Tibial artery (tissue), 4 donors: ENCODE data around the gene ZNF483.
A peak's percentile ranks its signal among the peaks of the same experiment; 100 is the strongest.

ENCODE experiments used
- DNase-seq, 2 donors: peaks; one replicate each; pipeline ENCODE4 v3.0.0-alpha.2; 2019
- H3K27ac ChIP-seq, 2 donors: fragments of 200-600 bp; sonication (generic) in 1 of 2; 1 replicate in 1 of 2; 2 replicates in 1 of 2; pipeline ENCODE4 v1.5.1; 2018 to 2019; ENCODE audit warnings: mild to moderate bottlenecking in 1 of 2
- H3K27me3 ChIP-seq, 2 donors: fragments of 200-600 bp; sonication (generic) in 1 of 2; one replicate each; pipeline versions ENCODE4 v1.5.1 to v1.6.0; 2016 to 2019
- H3K36me3 ChIP-seq, 3 donors: fragments of 200-600 bp; sonication (generic) in 2 of 3; one replicate each; pipeline ENCODE4 v1.5.1; 2016 to 2019; ENCODE audit warnings: mild to moderate bottlenecking in 2 of 3
- H3K4me1 ChIP-seq, 4 donors: fragments of 200-600 bp; sonication (generic) in 2 of 4; 1 replicate in 3 of 4; 2 replicates in 1 of 4; pipeline ENCODE4 v1.5.1; 2016 to 2019
- H3K4me3 ChIP-seq, 2 donors: fragments of 200-600 bp; sonication (generic) in 1 of 2; 1 replicate in 1 of 2; 2 replicates in 1 of 2; pipeline ENCODE4 v1.5.1; 2018 to 2019; ENCODE audit warnings: mild to moderate bottlenecking in 2 of 2
- H3K9me3 ChIP-seq, 3 donors: fragments of 200-600 bp; sonication (generic) in 1 of 3; one replicate each; pipeline ENCODE4 v1.5.1; 2016 to 2019
- CTCF ChIP-seq, 2 experiments: fragments of 200-600 bp in 1 of 2; fragments of 450-650 bp in 1 of 2; IDR thresholded peaks; one replicate each; pipeline ENCODE4 v1.5.1; 2017 to 2019; ENCODE audit warnings: antibody characterized with exemption in 2 of 2, mild to moderate bottlenecking in 1 of 2, moderate library complexity in 1 of 2
- intact Hi-C: fragments of 100-400 bp; cut with DNase I; formaldehyde crosslinking; loops from one replicate; pipeline ENCODE4 v1.15.0; 2023; ENCODE audit warnings: low total_unique reads

ZNF483 gene

DNA sequence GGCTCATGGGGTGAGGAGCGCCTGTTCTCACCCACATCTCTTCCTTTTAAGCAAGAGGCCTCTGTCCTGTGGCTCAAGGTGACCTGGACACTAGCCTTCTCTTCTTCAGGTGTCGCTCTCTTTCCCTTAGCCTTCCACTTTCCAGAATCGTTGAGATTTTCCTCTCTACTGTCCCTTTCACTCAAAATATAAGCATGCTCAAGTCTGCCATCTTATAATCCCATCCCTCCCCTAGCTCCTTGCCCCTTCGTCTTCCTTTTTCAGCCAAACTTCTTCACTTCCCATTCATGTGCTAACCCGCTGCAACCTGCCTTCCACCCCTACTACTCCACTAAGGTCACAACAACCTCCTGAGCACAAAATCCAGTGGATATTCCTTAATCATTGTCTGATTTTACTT, 61.4 kb downstream of the ZNF483 start:
- peaks cover 32 to 40% (median 38%) of the 10 kb centered on the region in 3 donors for H3K36me3 ChIP-seq
- intact Hi-C loops, result no loop called here
- no peaks in the 10 kb centered on the region for H3K4me1 ChIP-seq
- H3K27me3 ChIP-seq, result no peaks in the 10 kb centered on the region
- H3K27ac ChIP-seq, result no peak overlapping the region
- DNase-seq, result no peak
- no peak for TF ChIP-seq CTCF (IDR thresholded peaks at IDR 0.05)
- H3K4me3 ChIP-seq, result no peak overlapping the region
- no peaks in the 10 kb centered on the region for H3K9me3 ChIP-seq

- intact Hi-C loops, result no loop called here
- H3K4me3 ChIP-seq, result no peak overlapping the region
- H3K36me3 ChIP-seq, result peaks cover 16 to 35% (median 26%) of the 10 kb centered on the region in 3 donors
- no peak for TF ChIP-seq CTCF (IDR thresholded peaks at IDR 0.05)
- H3K9me3 ChIP-seq, result no peaks in the 10 kb centered on the region
- no peaks in the 10 kb centered on the region for H3K4me1 ChIP-seq
- H3K27ac ChIP-seq, result no peak overlapping the region
- no peak for DNase-seq
- H3K27me3 ChIP-seq, result no peaks in the 10 kb centered on the region
Measured at GRCh38 chr9:111588846-111589245, 63.9 kb downstream of the ZNF483 start.

- Histone ChIP-seq H3K27ac (peak overlapping the region; percentile 82), H3K27me3 (no peaks in the 10 kb centered on the region), H3K36me3 (peaks cover 0 to 21% (median 17%) of the 10 kb centered on the region in 3 donors), H3K4me1 (peaks cover 0 to 18% (median 5%) of the 10 kb centered on the region in 4 donors), H3K4me3 (peak overlapping the region; percentile 75 to 81), H3K9me3 (no peaks in the 10 kb centered on the region)
- intact Hi-C loops, result loop anchor here (5.0 kb wide), 1 partner anchor 474 kb away; no protein-coding TSS in a partner anchor
- DNase-seq, result peak; percentile 60 to 80
- peak; percentile 22 to 64 for TF ChIP-seq CTCF (IDR thresholded peaks at IDR 0.05)
Measured at GRCh38 chr9:111597852-111598732, 73.1 kb downstream of the ZNF483 start.

GRCh38 chr9:111598733-111599091, 73.7 kb downstream of the ZNF483 start:
- no peaks in the 10 kb centered on the region for H3K27me3 ChIP-seq
- peaks cover 0 to 16% (median 13%) of the 10 kb centered on the region in 3 donors for H3K36me3 ChIP-seq
- intact Hi-C loops, result loop anchor here (1.0 to 5.0 kb wide), 2 partner anchors 63 to 474 kb away; partner anchors contain the start of gene GNG10
- no peak for TF ChIP-seq CTCF (IDR thresholded peaks at IDR 0.05)
- DNase-seq, result peak; percentile 63 to 71
- H3K4me3 ChIP-seq, result peak overlapping the region; percentile 75 to 81
- H3K4me1 ChIP-seq, result peaks cover 0 to 18% (median 5%) of the 10 kb centered on the region in 4 donors
- no peaks in the 10 kb centered on the region for H3K9me3 ChIP-seq
- peak overlapping the region; percentile 82 for H3K27ac ChIP-seq

DNA sequence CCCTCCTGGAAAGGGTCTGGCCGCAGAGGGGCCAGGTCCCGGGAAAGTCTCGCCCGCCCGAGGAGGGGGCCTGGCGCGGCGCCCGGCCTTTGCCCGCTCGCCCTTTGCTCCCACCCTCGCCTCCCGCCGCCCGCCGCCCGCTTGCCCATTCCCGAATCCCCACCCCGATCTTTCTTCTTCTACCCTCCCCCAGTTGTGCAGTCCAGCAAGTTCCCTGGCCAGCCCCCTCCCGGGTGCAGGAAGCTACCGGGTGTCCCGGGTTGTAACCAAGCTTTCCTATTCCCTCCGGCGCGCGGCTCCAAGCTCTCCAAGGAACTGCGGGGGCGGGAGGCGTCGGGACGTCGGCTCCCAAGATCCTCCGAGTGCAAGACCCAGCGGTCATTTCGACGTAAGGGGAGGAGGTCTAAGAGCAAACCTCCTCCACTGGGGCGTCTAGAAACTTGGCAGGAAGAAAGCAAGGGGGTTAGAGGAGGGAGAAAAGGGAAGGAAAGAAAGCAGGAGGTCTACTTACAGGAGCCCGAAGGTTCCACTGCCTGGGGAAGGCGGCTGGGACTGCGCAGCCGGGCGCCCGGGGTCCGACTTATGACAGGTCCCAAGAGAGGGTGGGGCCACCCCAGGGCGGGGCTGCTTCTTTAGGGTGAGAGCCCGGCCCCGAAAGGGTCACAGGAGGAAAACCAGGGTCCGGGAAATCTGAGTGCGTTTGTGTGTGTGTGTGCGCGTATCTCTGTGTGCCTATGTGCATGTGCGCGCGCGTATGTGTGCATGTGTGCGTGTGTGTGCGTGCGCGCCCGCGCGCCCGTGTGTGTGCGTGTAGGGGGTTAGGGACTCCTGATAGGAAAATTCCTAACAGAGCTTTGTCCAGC, 74.3 kb downstream of the ZNF483 start, which contains the start of gene PTGR1:
Gene PTGR1, minus strand, starts transcription at position 556 of the 863 bp plus-strand sequence. CDS start 2,225 bp downstream, outside the sequence.
- Histone ChIP-seq H3K4me1 (peaks cover 0 to 18% (median 5%) of the 10 kb centered on the region in 4 donors), H3K27me3 (no peaks in the 10 kb centered on the region), H3K4me3 (peak within 1 kb of the TSS; percentile 75 to 81), H3K36me3 (peaks cover 0 to 12% (median 8%) of the 10 kb centered on the region in 3 donors), H3K9me3 (no peaks in the 10 kb centered on the region), H3K27ac (peak within 1 kb of the TSS; percentile 82)
- TF ChIP-seq CTCF (IDR thresholded peaks at IDR 0.05), result no peak
- intact Hi-C loops, result loop anchor here (1.0 to 5.0 kb wide), 2 partner anchors 62 to 473 kb away; partner anchors contain the start of gene GNG10
- DNase-seq, result peak; percentile 82 to 92
